Kidney (tissue), 14 donors: ENCODE data around the gene ARHGAP22. TPM values are rescaled to one million over a fixed set of nuclear protein-coding genes. Genes with fewer than 3 reads are reported as not detected.

Experiments
- DNase-seq, 5 donors: peaks; one replicate each; pipeline ENCODE4 v3.0.0-alpha.2; 2013 to 2020
- FAIRE-seq: peaks from 2 replicates; lab custom pipeline; 2012; peaks lifted over from hg19 to GRCh38; lab: Jason Lieb, UNC
- H3K27ac ChIP-seq, 2 donors: one replicate each; pipeline ENCODE4 v1.7.0; 2013; ENCODE audit warnings: low read depth in 2 of 2, low read length in 2 of 2, inconsistent platforms in 1 of 2
- H3K27me3 ChIP-seq: one replicate; pipeline ENCODE4 v1.7.1; 2013; ENCODE audit warnings: low read length, inconsistent platforms; ENCODE audit not compliant: control insufficient read depth, insufficient read depth
- H3K36me3 ChIP-seq, 3 donors: one replicate each; pipeline versions ENCODE4 v1.7.0 to v1.7.1; 2013; ENCODE audit warnings: low read length in 3 of 3, control low read depth in 1 of 3, inconsistent platforms in 1 of 3; ENCODE audit not compliant: insufficient read depth in 3 of 3, control insufficient read depth in 2 of 3
- H3K4me1 ChIP-seq, 3 donors: one replicate each; pipeline versions ENCODE4 v1.7.0 to v1.7.1; 2013; ENCODE audit warnings: low read length in 3 of 3, inconsistent platforms in 1 of 3, low read depth in 1 of 3; ENCODE audit not compliant: control insufficient read depth in 2 of 3, insufficient read depth in 2 of 3
- H3K4me3 ChIP-seq, 3 donors: one replicate each; pipeline versions ENCODE4 v1.7.0 to v1.8.1; 2013; ENCODE audit warnings: low read length in 3 of 3, control low read depth in 1 of 3, inconsistent platforms in 1 of 3
- H3K9ac ChIP-seq, 3 donors: one replicate each; pipeline versions ENCODE4 v1.7.0 to v1.7.1; 2013; ENCODE audit warnings: low read length in 3 of 3, control low read depth in 1 of 3, inconsistent platforms in 1 of 3
- H3K9me3 ChIP-seq, 3 donors: one replicate each; pipeline versions ENCODE4 v1.7.0 to v1.7.1; 2013; ENCODE audit warnings: low read length in 3 of 3, control low read depth in 1 of 3, inconsistent platforms in 1 of 3; ENCODE audit not compliant: control insufficient read depth in 2 of 3, insufficient read depth in 1 of 3
- CTCF ChIP-seq: IDR thresholded peaks from 3 replicates; pipeline ENCODE4 v1.5.1; 2012; ENCODE audit warnings: mild to moderate bottlenecking, moderate library complexity, borderline replicate concordance; ENCODE audit not compliant: insufficient read depth; ENCODE audit errors: extremely low read depth
- intact Hi-C: fragments of 100-400 bp; cut with DNase I; formaldehyde crosslinking; loops from one replicate; pipeline ENCODE4 v1.11.1; 2022
- polyA plus RNA-seq: library from polyadenylated mRNA; stranded (reverse); fragments of 350-450 nt; fragmentation: Illumina TruSeq; extraction: RNeasy Lipid Tissue Mini Kit (QIAGEN cat#74804); gene quantifications from one replicate; pipeline ENCODE4 v1.2.3, GENCODE V29; 2014; ENCODE audit warnings: low read depth, low replicate concordance; ENCODE audit not compliant: insufficient read depth
- total RNA-seq: library from RNA; stranded (reverse); fragmentation: NEBNext Ultra II Directional; extraction: Animal tissue kit (Norgen Biotek cat#: 25700); gene quantifications from one replicate; pipeline ENCODE4 v1.2.1, GENCODE V29; 2021
- donor health status: control.
- donor health status: control.
- donor health status: control.
- donor health status: control.
- donor health status: control.
- donor health status: DM: yes; HTN: yes; CAD: no.
- donor health status: Normal renal cell carcinoma (clear cell type).

ARHGAP22 gene
- total and polyA plus RNA-seq, 2 donors from 2014 or later, result 0.62 to 6.6 TPM

GRCh38 chr10:48526846-48527505 lies 77.9 kb downstream of the ARHGAP22 start:
- FAIRE-seq (no peak), DNase-seq (no peak)
- H3K4me1 ChIP-seq, result peaks cover 2 to 7% (median 5%) of the 10 kb centered on the region in 3 donors
- no peaks in the 10 kb centered on the region for H3K9me3 ChIP-seq
- no peak for TF ChIP-seq CTCF
- intact Hi-C loops, result no loop called here
- H3K36me3 ChIP-seq, result no peaks in the 10 kb centered on the region
- H3K4me3 ChIP-seq, result no peak overlapping the region
- no peak overlapping the region for H3K27ac ChIP-seq
- H3K27me3 ChIP-seq, result no peaks in the 10 kb centered on the region
- no peak overlapping the region for H3K9ac ChIP-seq

GRCh38 chr10:48526011-48526821 lies 78.7 kb downstream of the ARHGAP22 start:
- Histone ChIP-seq H3K4me3 (no peak overlapping the region), H3K36me3 (no peaks in the 10 kb centered on the region), H3K27me3 (no peaks in the 10 kb centered on the region), H3K27ac (no peak overlapping the region), H3K9me3 (no peaks in the 10 kb centered on the region), H3K4me1 (peaks cover 2 to 7% (median 5%) of the 10 kb centered on the region in 3 donors), H3K9ac (no peak overlapping the region)
- no peak for FAIRE-seq
- intact Hi-C loops, result no loop called here
- TF ChIP-seq CTCF, result no peak
- DNase-seq, result peak in 4 of 5 donors; percentile 16 to 59 (median 34)

- intact Hi-C loops, result no loop called here
- H3K27ac ChIP-seq, result no peak overlapping the region
- no peak overlapping the region for H3K4me3 ChIP-seq
- H3K36me3 ChIP-seq, result no peaks in the 10 kb centered on the region
- FAIRE-seq, result no peak
- no peak for TF ChIP-seq CTCF
- DNase-seq, result no peak
- H3K9me3 ChIP-seq, result no peaks in the 10 kb centered on the region
- H3K9ac ChIP-seq, result no peak overlapping the region
- peaks cover 2 to 7% (median 5%) of the 10 kb centered on the region in 3 donors for H3K4me1 ChIP-seq
- H3K27me3 ChIP-seq, result no peaks in the 10 kb centered on the region
These were observed 79.8 kb downstream of the ARHGAP22 start for GRCh38 chr10:48525113-48525512.
